Esophagus squamous epithelium (tissue), 5 donors: ENCODE data around the gene NQO2. TPM values are rescaled to one million over a fixed set of nuclear protein-coding genes. Genes with fewer than 3 reads are reported as not detected.

ENCODE experiments used
- DNase-seq: peaks from one replicate; lab custom pipeline; 2025; lab: John Stamatoyannopoulos, UW
- H3K27ac ChIP-seq, 4 donors: fragments of 200-600 bp; sonication (generic); one replicate each; pipeline ENCODE4 v1.5.1; 2016 to 2019; ENCODE audit warnings: mild to moderate bottlenecking in 1 of 4
- H3K27me3 ChIP-seq, 4 donors: fragments of 200-600 bp; sonication (generic); 1 replicate in 3 of 4; 2 replicates in 1 of 4; pipeline versions ENCODE4 v1.5.1 to v1.6.0; 2017 to 2021; ENCODE audit warnings: antibody characterized with exemption in 1 of 4
- H3K36me3 ChIP-seq, 3 donors: fragments of 200-600 bp; sonication (generic); one replicate each; pipeline ENCODE4 v1.5.1; 2016 to 2019
- H3K4me1 ChIP-seq, 3 donors: fragments of 200-600 bp; sonication (generic); one replicate each; pipeline ENCODE4 v1.5.1; 2017 to 2019
- H3K4me3 ChIP-seq, 4 donors: fragments of 200-600 bp; sonication (generic); 1 replicate in 3 of 4; 2 replicates in 1 of 4; pipeline ENCODE4 v1.5.1; 2016 to 2019; ENCODE audit warnings: mild to moderate bottlenecking in 2 of 4, moderate library complexity in 1 of 4
- H3K9me3 ChIP-seq, 3 donors: fragments of 200-600 bp; sonication (generic); one replicate each; pipeline ENCODE4 v1.5.1; 2016 to 2019
- POLR2A ChIP-seq, 4 donors: fragments of 450-650 bp; IDR thresholded peaks; one replicate each; pipeline ENCODE4 v1.6.1; 2017; ENCODE audit warnings: antibody characterized with exemption in 4 of 4, mild to moderate bottlenecking in 4 of 4, moderate library complexity in 3 of 4
- WGBS, 2 donors: methylation state at CpG; one replicate each; pipeline ENCODE4 v1.1.5; 2018; 5-methylcytosine and 5-hydroxymethylcytosine counted together
- intact Hi-C: fragments of 100-400 bp; cut with DNase I; formaldehyde crosslinking; loops from one replicate; pipeline ENCODE4 v1.15.0; 2022
- total RNA-seq, 4 donors: library from RNA; depleted of rRNA; stranded (reverse); fragments of >200 nt; gene quantifications; one replicate each; pipeline ENCODE4 v1.1.0, GENCODE V29; 2016
- TF ChIP-seq, protein P1 (sequence below), 6 experiments: fragments of 450-650 bp in 4 of 6; fragments of 200-600 bp in 2 of 6; sonication (generic) in 2 of 6; IDR thresholded peaks; one replicate each; pipeline ENCODE4 v1.5.1; 2016 to 2019; ENCODE audit warnings: antibody characterized with exemption in 6 of 6, mild to moderate bottlenecking in 4 of 6, moderate library complexity in 4 of 6
- donor health status: DM: yes; HTN: yes; CAD: no.

NQO2 gene
- total RNA-seq, 4 donors from 2014 or later: 18.7 to 38.3 (median 26.5) TPM

DNA sequence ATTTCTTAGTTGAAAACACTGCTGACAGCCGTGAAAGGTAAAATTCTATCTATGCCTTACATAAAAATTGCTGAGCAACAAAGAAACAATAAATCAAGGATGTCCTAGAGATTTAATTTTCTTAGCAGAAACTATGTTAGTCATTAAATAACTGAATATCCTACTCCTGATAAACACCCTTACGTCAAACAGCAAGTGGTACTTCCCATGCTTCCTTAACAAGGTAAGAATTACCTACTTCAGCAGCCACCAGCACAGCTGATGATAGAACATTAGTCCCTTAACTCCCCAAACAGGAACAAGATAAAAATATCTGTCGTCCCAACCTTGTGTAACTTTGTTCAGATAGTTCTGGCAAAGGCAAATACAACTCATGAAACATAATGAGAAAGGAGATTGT is 37.1 kb upstream of the NQO2 start:
- H3K27ac ChIP-seq: peak overlapping the region; percentile 29 to 72 (median 50)
- peaks cover 27 to 82% (median 31%) of the 10 kb centered on the region in 3 donors for H3K4me1 ChIP-seq
- intact Hi-C loops: no loop called here

DNA sequence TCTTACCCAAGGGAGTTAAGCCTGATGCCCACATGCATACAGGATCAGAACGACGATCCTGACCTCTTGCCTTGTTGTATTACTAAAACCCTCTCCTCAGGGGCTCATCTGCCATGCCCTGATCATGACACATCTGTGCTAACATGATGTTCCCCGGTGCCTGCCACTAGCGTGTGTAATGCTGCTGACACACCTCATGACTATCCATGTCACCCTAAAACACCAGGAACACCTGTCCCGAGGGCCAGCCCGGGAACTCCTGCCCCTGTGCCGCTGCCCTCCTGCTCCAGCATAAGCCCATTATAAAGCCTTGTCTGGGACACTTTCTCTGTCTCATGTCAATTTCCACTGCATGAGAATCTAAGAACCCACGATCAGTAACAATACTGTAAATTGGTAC is 35.9 kb upstream of the NQO2 start:
- H3K9me3 ChIP-seq: no peaks in the 10 kb centered on the region
- intact Hi-C loops: no loop called here
- DNase-seq: no peak
- peaks cover 0 to 4% (median 0%) of the 10 kb centered on the region in 3 donors for H3K36me3 ChIP-seq
- H3K4me1 ChIP-seq: peaks cover 21 to 78% (median 24%) of the 10 kb centered on the region in 3 donors
- no peaks in the 10 kb centered on the region for H3K27me3 ChIP-seq
- no peak overlapping the region for H3K4me3 ChIP-seq
- peak overlapping the region in 1 of 4 donors; percentile 72 for H3K27ac ChIP-seq
- TF ChIP-seq, protein P1, sequence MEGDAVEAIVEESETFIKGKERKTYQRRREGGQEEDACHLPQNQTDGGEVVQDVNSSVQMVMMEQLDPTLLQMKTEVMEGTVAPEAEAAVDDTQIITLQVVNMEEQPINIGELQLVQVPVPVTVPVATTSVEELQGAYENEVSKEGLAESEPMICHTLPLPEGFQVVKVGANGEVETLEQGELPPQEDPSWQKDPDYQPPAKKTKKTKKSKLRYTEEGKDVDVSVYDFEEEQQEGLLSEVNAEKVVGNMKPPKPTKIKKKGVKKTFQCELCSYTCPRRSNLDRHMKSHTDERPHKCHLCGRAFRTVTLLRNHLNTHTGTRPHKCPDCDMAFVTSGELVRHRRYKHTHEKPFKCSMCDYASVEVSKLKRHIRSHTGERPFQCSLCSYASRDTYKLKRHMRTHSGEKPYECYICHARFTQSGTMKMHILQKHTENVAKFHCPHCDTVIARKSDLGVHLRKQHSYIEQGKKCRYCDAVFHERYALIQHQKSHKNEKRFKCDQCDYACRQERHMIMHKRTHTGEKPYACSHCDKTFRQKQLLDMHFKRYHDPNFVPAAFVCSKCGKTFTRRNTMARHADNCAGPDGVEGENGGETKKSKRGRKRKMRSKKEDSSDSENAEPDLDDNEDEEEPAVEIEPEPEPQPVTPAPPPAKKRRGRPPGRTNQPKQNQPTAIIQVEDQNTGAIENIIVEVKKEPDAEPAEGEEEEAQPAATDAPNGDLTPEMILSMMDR (IDR thresholded peaks at IDR 0.05): no peak
- no peak for TF ChIP-seq POLR2A (IDR thresholded peaks at IDR 0.05)
- WGBS, 2 donors: 84 to 94% methylated on average over 8 of the region's 8 CpGs

More for the DNA sequence above, 37.1 kb upstream of the NQO2 start:
- TF ChIP-seq POLR2A (IDR thresholded peaks at IDR 0.05): no peak
- TF ChIP-seq, protein P1 (IDR thresholded peaks at IDR 0.05): no peak
- DNase-seq: no peak
- Histone ChIP-seq H3K36me3 (peaks cover 0 to 4% (median 0%) of the 10 kb centered on the region in 3 donors), H3K27me3 (no peaks in the 10 kb centered on the region), H3K4me3 (no peak overlapping the region), H3K9me3 (no peaks in the 10 kb centered on the region)
- 72 to 83% methylated on average over 3 of the region's 3 CpGs for WGBS, 2 donors

DNA sequence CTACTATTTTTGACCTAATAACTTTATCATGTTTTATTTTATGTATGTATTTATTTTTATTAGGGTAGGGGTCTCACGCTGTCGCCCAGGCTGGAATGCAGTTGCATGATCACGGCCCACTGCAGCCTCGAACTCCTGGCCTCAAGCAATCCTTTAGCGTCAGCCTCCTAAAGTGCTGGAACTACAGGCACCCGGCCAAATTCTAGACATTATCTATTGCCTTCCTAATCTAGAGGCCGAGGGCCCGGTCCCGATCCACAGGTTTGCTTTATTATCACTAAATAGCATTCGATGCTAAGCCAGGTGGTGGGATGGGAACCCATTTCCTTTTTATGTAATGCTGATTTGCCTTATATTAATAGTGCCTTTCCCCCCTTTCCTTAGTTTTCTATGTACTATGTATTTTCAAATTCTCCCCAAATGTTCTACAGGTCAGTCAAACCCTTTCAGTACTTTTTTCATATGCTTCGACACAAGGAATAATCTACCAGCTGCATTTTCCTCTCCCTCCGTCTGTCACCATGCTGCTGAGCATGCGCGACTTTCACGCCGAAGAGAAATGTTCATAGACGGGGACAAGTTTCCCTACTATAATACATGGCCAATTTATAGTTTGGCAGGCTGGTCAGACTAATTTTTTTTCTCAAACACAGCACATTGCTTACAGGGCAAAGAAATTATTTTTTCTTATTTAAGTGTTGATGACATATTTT is 34.7 kb upstream of the NQO2 start:
- Histone ChIP-seq H3K4me3 (no peak overlapping the region), H3K4me1 (peaks cover 18 to 78% (median 24%) of the 10 kb centered on the region in 3 donors), H3K9me3 (no peaks in the 10 kb centered on the region), H3K27ac (no peak overlapping the region), H3K27me3 (no peaks in the 10 kb centered on the region), H3K36me3 (peaks cover 0 to 4% (median 0%) of the 10 kb centered on the region in 3 donors)
- 89 to 90% methylated on average over 17 of the region's 17 CpGs for WGBS, 2 donors
- TF ChIP-seq, protein P1 (IDR thresholded peaks at IDR 0.05): no peak
- TF ChIP-seq POLR2A (IDR thresholded peaks at IDR 0.05): no peak
- intact Hi-C loops: no loop called here
- DNase-seq: no peak

DNA sequence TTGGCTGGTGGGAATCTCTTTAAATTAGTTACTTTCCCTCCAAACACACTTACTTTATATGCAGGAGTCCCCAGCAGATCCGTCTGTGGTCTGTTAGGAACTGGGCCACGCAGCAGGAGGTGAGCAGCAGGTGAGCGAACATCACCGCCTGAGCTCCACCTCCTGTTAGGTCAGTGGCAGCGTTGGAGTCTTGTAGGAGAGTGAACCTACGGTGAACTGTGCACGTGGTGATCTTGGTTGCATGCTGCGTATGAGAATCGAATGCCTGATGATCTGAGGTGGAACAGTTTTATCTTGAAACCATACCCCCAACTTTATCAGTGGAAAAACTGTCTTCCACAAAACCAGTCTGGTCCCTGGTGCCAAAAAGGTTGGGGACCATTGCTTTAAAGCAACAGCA is 33.3 kb upstream of the NQO2 start:
- intact Hi-C loops: no loop called here
- TF ChIP-seq POLR2A (IDR thresholded peaks at IDR 0.05): no peak
- TF ChIP-seq, protein P1 (IDR thresholded peaks at IDR 0.05): no peak
- no peak for DNase-seq
- Histone ChIP-seq H3K4me3 (no peak overlapping the region), H3K27ac (peak overlapping the region in 1 of 4 donors; percentile 17), H3K27me3 (no peaks in the 10 kb centered on the region), H3K36me3 (peaks cover 0 to 4% (median 0%) of the 10 kb centered on the region in 3 donors), H3K4me1 (peaks cover 7 to 74% (median 12%) of the 10 kb centered on the region in 3 donors), H3K9me3 (no peaks in the 10 kb centered on the region)
- 86 to 88% methylated on average over 4 to 9 of the region's 9 CpGs for WGBS, 2 donors

DNA sequence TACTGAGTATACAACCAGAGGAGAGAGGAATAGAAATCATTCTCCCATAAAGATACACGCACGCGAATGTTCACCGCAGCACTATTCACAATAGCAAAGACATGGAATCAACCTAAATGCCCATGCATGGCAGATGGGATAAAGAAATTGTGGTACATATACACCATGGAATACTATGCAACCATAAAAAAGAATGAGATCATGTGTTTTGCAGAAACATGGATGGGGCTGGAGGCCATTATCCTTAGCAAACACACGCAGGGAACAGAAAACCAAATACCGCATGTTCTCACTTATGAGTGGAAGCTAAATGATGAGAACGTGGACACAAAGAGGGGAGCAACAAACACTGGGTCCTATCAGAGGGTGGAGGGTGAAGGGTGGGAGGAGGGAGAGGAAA is 31.8 kb upstream of the NQO2 start:
- peak overlapping the region in 1 of 4 donors; percentile 93 for H3K27ac ChIP-seq
- DNase-seq: no peak
- H3K27me3 ChIP-seq: no peaks in the 10 kb centered on the region
- H3K4me3 ChIP-seq: no peak overlapping the region
- TF ChIP-seq, protein P1 (IDR thresholded peaks at IDR 0.05): no peak
- H3K36me3 ChIP-seq: peaks cover 0 to 4% (median 0%) of the 10 kb centered on the region in 3 donors
- H3K4me1 ChIP-seq: peaks cover 0 to 67% (median 6%) of the 10 kb centered on the region in 3 donors
- H3K9me3 ChIP-seq: no peaks in the 10 kb centered on the region
- 95 to 98% methylated on average over 7 of the region's 7 CpGs for WGBS, 2 donors
- intact Hi-C loops: no loop called here
